Left lung (tissue), 10 donors: ENCODE data around the gene CXCR4. TPM values are rescaled to one million over a fixed set of nuclear protein-coding genes. Genes with fewer than 3 reads are reported as not detected.
A peak's percentile ranks its signal among the peaks of the same experiment; 100 is the strongest.

ENCODE experiments used
- ATAC-seq: fragments of 200-7000 bp; cut with Tn5 transposase; one replicate; pipeline ENCODE4 v1.9.1; 2020; ENCODE audit warnings: moderate library complexity
- DNase-seq, 4 donors: peaks; one replicate each; pipeline ENCODE4 v3.0.0-alpha.2; 2013 to 2020
- H3K27ac ChIP-seq, 2 donors: fragments of 200-600 bp; sonication (generic) in 1 of 2; one replicate each; pipeline versions ENCODE4 v1.5.0 to v1.8.0; 2020 to 2021
- H3K27me3 ChIP-seq, 2 donors: fragments of 200-600 bp; sonication (generic) in 1 of 2; one replicate each; pipeline versions ENCODE4 v1.5.0 to v1.8.0; 2020 to 2021
- H3K36me3 ChIP-seq, 2 donors: fragments of 200-600 bp; sonication (generic) in 1 of 2; one replicate each; pipeline versions ENCODE4 v1.5.0 to v1.8.0; 2020 to 2021
- H3K4me1 ChIP-seq, 2 donors: fragments of 200-600 bp; one replicate each; pipeline ENCODE4 v1.8.0; 2021
- H3K4me3 ChIP-seq, 2 donors: fragments of 200-600 bp; sonication (generic) in 1 of 2; one replicate each; pipeline versions ENCODE4 v1.5.0 to v1.8.0; 2020 to 2021; ENCODE audit warnings: mild to moderate bottlenecking in 1 of 2
- H3K9me3 ChIP-seq, 2 donors: fragments of 200-600 bp; sonication (generic) in 1 of 2; one replicate each; pipeline versions ENCODE4 v1.5.0 to v1.8.0; 2020 to 2021
- intact Hi-C, 2 donors: fragments of 100-400 bp; cut with DNase I; formaldehyde crosslinking; loops; one replicate each; pipeline versions ENCODE4 v1.11.2 to v1.14.2; 2022
- polyA plus RNA-seq, 6 donors: library from polyadenylated mRNA; unstranded; fragments of 120-200 nt; gene quantifications; one replicate each; pipeline ENCODE4 v1.2.1, GENCODE V29; 2013; ENCODE audit not compliant: insufficient read length in 6 of 6
- total RNA-seq, 2 donors: library from RNA; stranded (reverse); fragmentation: NEBNext Ultra II Directional; extraction: Animal tissue kit (Norgen Biotek cat#: 25700); gene quantifications; one replicate each; pipeline ENCODE4 v1.2.1, GENCODE V29; 2021
- TF ChIP-seq, protein P1 (sequence below), 2 donors: fragments of 200-600 bp; sonication (generic) in 1 of 2; IDR thresholded peaks; one replicate each; pipeline versions ENCODE4 v1.5.0 to v1.8.0; 2021; ENCODE audit warnings: antibody characterized with exemption in 2 of 2
- donor health status: DM: no; HTN: yes; CAD: no.
- donor health status: DM: no; HTN: no; CAD: no.

The CXCR4 gene
- total and polyA plus RNA-seq, 8 donors: 21.3 to 67.3 (median 45.9) TPM

DNA sequence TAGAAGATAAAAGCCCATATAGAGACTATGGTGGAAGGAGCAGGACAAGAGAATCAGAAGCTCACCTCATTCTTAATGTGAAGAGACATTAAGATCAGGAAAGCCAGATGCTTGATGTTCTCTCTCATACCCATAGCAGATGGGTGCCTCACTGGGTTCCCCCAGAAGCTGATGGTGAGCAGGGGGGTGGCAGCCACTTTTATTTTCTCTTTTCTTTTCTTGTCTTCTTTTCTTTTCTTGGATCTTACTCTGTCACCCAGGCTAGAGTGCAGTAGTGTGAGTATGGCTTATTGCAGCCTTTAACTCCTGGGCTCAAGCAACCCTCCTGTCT lies 14.8 kb upstream of the CXCR4 start:
- DNase-seq (no peak), ATAC-seq (no peak)
- Histone ChIP-seq H3K9me3 (no peaks in the 10 kb centered on the region), H3K36me3 (no peaks in the 10 kb centered on the region), H3K4me1 (peaks cover 0 to 64% of the 10 kb centered on the region in 2 donors), H3K4me3 (no peak overlapping the region), H3K27ac (no peak overlapping the region), H3K27me3 (no peaks in the 10 kb centered on the region)
- intact Hi-C loops: no loop called here
- TF ChIP-seq, protein P1, sequence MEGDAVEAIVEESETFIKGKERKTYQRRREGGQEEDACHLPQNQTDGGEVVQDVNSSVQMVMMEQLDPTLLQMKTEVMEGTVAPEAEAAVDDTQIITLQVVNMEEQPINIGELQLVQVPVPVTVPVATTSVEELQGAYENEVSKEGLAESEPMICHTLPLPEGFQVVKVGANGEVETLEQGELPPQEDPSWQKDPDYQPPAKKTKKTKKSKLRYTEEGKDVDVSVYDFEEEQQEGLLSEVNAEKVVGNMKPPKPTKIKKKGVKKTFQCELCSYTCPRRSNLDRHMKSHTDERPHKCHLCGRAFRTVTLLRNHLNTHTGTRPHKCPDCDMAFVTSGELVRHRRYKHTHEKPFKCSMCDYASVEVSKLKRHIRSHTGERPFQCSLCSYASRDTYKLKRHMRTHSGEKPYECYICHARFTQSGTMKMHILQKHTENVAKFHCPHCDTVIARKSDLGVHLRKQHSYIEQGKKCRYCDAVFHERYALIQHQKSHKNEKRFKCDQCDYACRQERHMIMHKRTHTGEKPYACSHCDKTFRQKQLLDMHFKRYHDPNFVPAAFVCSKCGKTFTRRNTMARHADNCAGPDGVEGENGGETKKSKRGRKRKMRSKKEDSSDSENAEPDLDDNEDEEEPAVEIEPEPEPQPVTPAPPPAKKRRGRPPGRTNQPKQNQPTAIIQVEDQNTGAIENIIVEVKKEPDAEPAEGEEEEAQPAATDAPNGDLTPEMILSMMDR (IDR thresholded peaks at IDR 0.05): no peak

DNA sequence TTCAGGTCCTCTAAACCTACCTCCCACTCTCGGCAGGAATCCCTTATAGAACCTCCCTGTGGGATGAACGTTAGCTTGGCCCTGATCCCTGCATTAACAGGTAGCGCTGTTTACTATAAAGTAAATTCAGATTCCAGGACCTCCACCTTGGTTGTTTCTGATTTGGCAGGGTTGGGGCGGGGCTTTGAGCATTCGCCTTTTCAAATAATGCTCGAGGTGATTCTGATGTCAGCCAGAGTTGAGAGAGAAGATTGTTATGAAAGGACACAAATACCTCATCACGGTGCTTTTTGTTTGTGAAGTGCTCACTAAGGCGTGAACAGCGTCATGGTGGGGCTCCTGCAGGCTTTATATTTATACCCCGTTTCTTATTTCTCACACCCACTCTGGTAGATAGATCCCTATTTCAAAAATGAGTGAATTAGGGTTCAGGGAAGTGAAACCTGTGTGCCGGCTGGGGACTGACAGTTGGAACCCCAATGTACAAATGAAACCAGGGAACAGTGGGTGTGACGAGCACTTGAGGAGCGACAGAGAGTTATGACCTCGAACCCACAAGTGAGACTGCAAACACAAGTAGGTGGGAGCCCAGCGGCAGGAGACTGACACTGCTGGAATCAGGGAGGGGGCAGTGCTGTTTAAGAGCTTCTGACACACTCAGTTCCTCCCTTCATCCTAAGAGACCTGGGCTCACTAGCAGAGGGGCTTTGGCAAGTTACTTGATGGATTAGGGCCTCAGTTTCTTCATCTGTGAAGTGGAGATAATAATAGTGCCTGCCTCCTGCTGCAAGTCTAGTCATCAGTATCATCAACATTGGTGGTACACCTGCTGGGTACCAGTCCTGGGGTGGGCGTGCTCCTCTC lies 14.2 kb upstream of the CXCR4 start:
- intact Hi-C loops: no loop called here
- peak in 1 of 4 donors; percentile 41 for DNase-seq
- Histone ChIP-seq H3K27me3 (no peaks in the 10 kb centered on the region), H3K4me1 (peaks cover 0 to 58% of the 10 kb centered on the region in 2 donors), H3K4me3 (no peak overlapping the region), H3K36me3 (no peaks in the 10 kb centered on the region), H3K27ac (peak overlapping the region in 1 of 2 donors; percentile 55), H3K9me3 (no peaks in the 10 kb centered on the region)
- TF ChIP-seq, protein P1 (IDR thresholded peaks at IDR 0.05): no peak
- peak; percentile 45 for ATAC-seq

DNA sequence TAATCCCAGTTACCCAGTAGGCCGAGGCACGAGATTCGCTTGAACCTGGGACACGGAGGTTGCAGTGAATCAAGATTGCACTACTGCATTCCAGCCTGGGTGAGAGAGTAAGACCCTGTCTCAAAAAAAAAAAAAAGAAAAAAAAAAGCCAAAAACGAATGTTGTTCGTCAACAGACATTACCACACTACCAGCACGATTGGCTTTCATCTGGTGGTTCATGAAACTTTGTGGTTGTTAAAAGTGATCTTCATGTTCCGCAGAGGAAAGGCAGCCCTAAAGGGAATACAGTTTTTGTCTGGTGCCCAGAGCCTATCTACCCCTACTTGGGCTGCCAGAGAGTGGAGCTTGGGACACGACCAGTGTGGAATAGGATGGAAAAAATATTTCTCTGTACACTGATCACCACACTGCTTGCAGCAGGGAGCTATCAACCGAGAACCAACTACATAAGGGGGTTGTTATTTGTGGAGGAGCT lies 13.6 kb upstream of the CXCR4 start:
- H3K4me3 ChIP-seq: no peak overlapping the region
- H3K27ac ChIP-seq: peak overlapping the region in 1 of 2 donors; percentile 55
- intact Hi-C loops: no loop called here
- TF ChIP-seq, protein P1 (IDR thresholded peaks at IDR 0.05): no peak
- DNase-seq: no peak
- no peaks in the 10 kb centered on the region for H3K9me3 ChIP-seq
- peaks cover 0 to 52% of the 10 kb centered on the region in 2 donors for H3K4me1 ChIP-seq
- ATAC-seq: no peak
- no peaks in the 10 kb centered on the region for H3K27me3 ChIP-seq
- H3K36me3 ChIP-seq: no peaks in the 10 kb centered on the region

DNA sequence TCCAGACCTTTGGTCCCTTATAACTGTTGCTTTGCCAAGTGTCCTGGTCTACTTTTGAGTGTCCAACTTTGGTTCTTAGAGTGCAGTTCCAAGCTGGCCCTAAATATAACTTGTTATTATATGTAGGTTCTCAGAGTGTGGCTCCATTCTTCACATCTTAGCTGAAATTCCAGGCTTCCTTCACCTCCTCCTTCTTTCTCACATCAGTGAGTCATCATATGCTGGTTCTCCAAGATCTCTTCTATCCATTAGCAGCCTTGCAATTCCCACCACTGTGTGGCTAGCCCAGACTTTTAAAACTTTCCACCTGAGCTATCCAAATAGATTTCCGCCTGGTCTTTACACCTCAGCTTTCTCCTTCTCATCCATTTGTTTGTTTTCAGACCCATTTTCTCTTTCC lies 12.6 kb upstream of the CXCR4 start:
- Histone ChIP-seq H3K4me3 (no peak overlapping the region), H3K36me3 (no peaks in the 10 kb centered on the region), H3K27me3 (peaks cover 0 to 3% of the 10 kb centered on the region in 2 donors), H3K4me1 (peaks cover 0 to 45% of the 10 kb centered on the region in 2 donors), H3K9me3 (no peaks in the 10 kb centered on the region), H3K27ac (no peak overlapping the region)
- ATAC-seq: no peak
- intact Hi-C loops: no loop called here
- DNase-seq: no peak
- TF ChIP-seq, protein P1 (IDR thresholded peaks at IDR 0.05): no peak

DNA sequence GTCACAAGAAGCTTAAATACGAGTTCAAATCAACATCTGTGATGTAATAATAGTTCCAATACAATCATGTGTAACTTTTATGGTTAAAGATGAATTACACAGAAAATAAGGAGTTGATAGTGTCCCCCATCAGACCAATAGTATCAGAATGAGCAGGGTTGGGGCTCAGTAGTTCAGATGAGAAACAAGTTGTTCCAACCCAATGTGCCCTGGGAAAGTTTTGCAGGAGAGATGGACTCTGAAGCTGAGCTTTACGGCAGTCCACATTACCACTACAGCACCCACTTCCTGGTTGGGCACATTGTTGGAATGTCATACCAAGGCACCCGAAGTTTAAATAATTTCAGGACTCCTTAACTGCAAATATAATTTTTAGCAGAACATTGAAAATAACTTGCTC lies 12.1 kb upstream of the CXCR4 start:
- DNase-seq (no peak), ATAC-seq (no peak)
- TF ChIP-seq, protein P1 (IDR thresholded peaks at IDR 0.05): no peak
- Histone ChIP-seq H3K9me3 (no peaks in the 10 kb centered on the region), H3K4me1 (peaks cover 0 to 45% of the 10 kb centered on the region in 2 donors), H3K36me3 (no peaks in the 10 kb centered on the region), H3K27me3 (peaks cover 2 to 4% of the 10 kb centered on the region in 2 donors), H3K4me3 (no peak overlapping the region), H3K27ac (no peak overlapping the region)
- intact Hi-C loops: no loop called here
